B cell (primary cell): Measurements from ENCODE around the gene PVALEF. TPM values are rescaled to one million over a fixed set of nuclear protein-coding genes. Genes with fewer than 3 reads are reported as not detected.

Experiments used
- ATAC-seq: fragments of 200-7000 bp; cut with Tn5 transposase; one replicate; pipeline ENCODE4 v1.10.0; 2021; ENCODE audit warnings: low read depth, mild to moderate bottlenecking, moderate number of reproducible peaks, moderate library complexity
- CTCF ChIA-PET: fragments of 350-600 bp; sonication (Branson Sonifier 250); formaldehyde crosslinking; loops from one replicate; lab custom pipeline; 2021; ENCODE audit warnings: antibody characterized with exemption, inconsistent platforms; lab: Charles Lee
- POLR2A ChIA-PET: fragments of 350-600 bp; sonication (Branson Sonifier 250); formaldehyde crosslinking; loops from one replicate; lab custom pipeline; 2021; ENCODE audit warnings: antibody characterized with exemption; lab: Charles Lee
- DNase-seq: peaks from one replicate; pipeline ENCODE4 v3.0.0; 2013
- H2AFZ ChIP-seq: 2 replicates; pipeline ENCODE4 v1.6.1; 2012; ENCODE audit warnings: mild to moderate bottlenecking, low read depth, low read length; ENCODE audit not compliant: insufficient read depth, poor library complexity, severe bottlenecking
- H3K27ac ChIP-seq, 2 donors: 1 replicate in 1 of 2; 2 replicates in 1 of 2; pipeline ENCODE4 v1.5.1; 2012 to 2013; ENCODE audit warnings: low read length in 2 of 2, mild to moderate bottlenecking in 2 of 2, moderate library complexity in 1 of 2
- H3K27me3 ChIP-seq, 4 experiments: fragments of 200-600 bp in 1 of 4; sonication (generic) in 1 of 4; replicated peaks in 1 of 4; 1 replicate in 2 of 4; 2 replicates in 2 of 4; pipeline versions ENCODE4 v1.6.1 to v1.7.0; 2013 to 2016; ENCODE audit warnings: low read length in 3 of 4, mild to moderate bottlenecking in 2 of 4, mixed read lengths in 1 of 4, moderate library complexity in 1 of 4; ENCODE audit not compliant: insufficient read depth in 4 of 4, control insufficient read depth in 3 of 4; ENCODE audit errors: control extremely low read depth in 1 of 4
- H3K36me3 ChIP-seq, 2 experiments: replicated peaks in 1 of 2; 1 replicate in 1 of 2; 2 replicates in 1 of 2; pipeline versions ENCODE4 v1.6.1 to v1.7.1; 2013; ENCODE audit warnings: low read length in 1 of 2; ENCODE audit not compliant: insufficient read depth in 2 of 2, control insufficient read depth in 1 of 2; ENCODE audit errors: control extremely low read depth in 1 of 2, extremely low read depth in 1 of 2
- H3K4me1 ChIP-seq, 2 donors: fragments of 200-600 bp in 1 of 2; sonication (generic) in 1 of 2; 1 replicate in 1 of 2; 2 replicates in 1 of 2; pipeline versions ENCODE4 v1.5.1 to v1.6.1; 2013 to 2017; ENCODE audit warnings: low read length in 2 of 2; ENCODE audit not compliant: control insufficient read depth in 2 of 2, insufficient read depth in 2 of 2
- H3K4me2 ChIP-seq: replicated peaks from 2 replicates; pipeline ENCODE3; 2012; ENCODE audit warnings: mild to moderate bottlenecking, low read depth, low read length; ENCODE audit not compliant: poor library complexity, severe bottlenecking
- H3K4me3 ChIP-seq, 5 experiments: fragments of 200-600 bp in 1 of 5; sonication (generic) in 1 of 5; 1 replicate in 3 of 5; 2 replicates in 2 of 5; pipeline versions ENCODE4 v1.5.1 to v1.7.0; 2011 to 2016; ENCODE audit warnings: low read length in 4 of 5, mild to moderate bottlenecking in 4 of 5, low read depth in 2 of 5, control low read depth in 1 of 5, moderate library complexity in 1 of 5; ENCODE audit not compliant: insufficient read depth in 1 of 5; ENCODE audit errors: control extremely low read depth in 1 of 5, extremely low read depth in 1 of 5
- H3K79me2 ChIP-seq: fragments of 200-600 bp; sonication (generic); one replicate; pipeline ENCODE4 v1.6.0; 2016; ENCODE audit warnings: low read length; ENCODE audit not compliant: control insufficient read depth, insufficient read depth
- H3K9ac ChIP-seq: fragments of 200-600 bp; sonication (generic); 2 replicates; pipeline ENCODE4 v1.6.1; 2017; ENCODE audit warnings: mild to moderate bottlenecking, low read length, moderate library complexity
- H3K9me3 ChIP-seq, 3 donors: one replicate each; pipeline versions ENCODE4 v1.6.1 to v1.7.1; 2013; ENCODE audit warnings: low read length in 2 of 3; ENCODE audit not compliant: control insufficient read depth in 2 of 3, insufficient read depth in 1 of 3; ENCODE audit errors: control extremely low read depth in 1 of 3
- H4K20me1 ChIP-seq: 2 replicates; pipeline ENCODE4 v1.6.0; 2012; ENCODE audit warnings: mild to moderate bottlenecking, low read length; ENCODE audit not compliant: insufficient read depth, control insufficient read depth, poor library complexity, severe bottlenecking
- H3K27ac Mint-ChIP-seq: one replicate; pipeline ENCODE4 v1.8.0; 2021; ENCODE audit warnings: mixed read lengths
- H3K27me3 Mint-ChIP-seq: one replicate; pipeline ENCODE4 v1.8.0; 2021; ENCODE audit warnings: mixed read lengths
- H3K4me1 Mint-ChIP-seq: one replicate; pipeline ENCODE4 v1.8.0; 2021; ENCODE audit warnings: mixed read lengths
- H3K4me3 Mint-ChIP-seq: one replicate; pipeline ENCODE4 v1.8.0; 2021; ENCODE audit warnings: mixed read lengths
- H3K9me3 Mint-ChIP-seq: one replicate; pipeline ENCODE4 v1.8.0; 2022; ENCODE audit warnings: mixed read lengths; ENCODE audit not compliant: insufficient read depth
- CTCF ChIP-seq: fragments of 200-600 bp; IDR thresholded peaks from one replicate; pipeline ENCODE4 v1.8.0; 2022; ENCODE audit warnings: antibody characterized with exemption, mild to moderate bottlenecking
- EZH2 ChIP-seq: IDR thresholded peaks from 2 replicates; pipeline ENCODE4 v1.6.1; 2012; ENCODE audit warnings: borderline replicate concordance, low read depth, mild to moderate bottlenecking, moderate library complexity, low read length; ENCODE audit not compliant: insufficient read depth, poor library complexity, severe bottlenecking
- WGBS: methylation state at CpG from one replicate; pipeline ENCODE4 v1.1.5; 2013; ENCODE audit warnings: missing lambda C conversion rate; ENCODE audit not compliant: insufficient coverage; 5-methylcytosine and 5-hydroxymethylcytosine counted together
- intact Hi-C: fragments of 100-400 bp; cut with micrococcal nuclease; formaldehyde crosslinking; loops from one replicate; pipeline ENCODE4 v1.10.0; 2022
- polyA plus RNA-seq: library from polyadenylated mRNA; depleted of rRNA; stranded (reverse); fragments of >200 nt; gene quantifications from 2 replicates; pipeline ENCODE4 v1.2.3, GENCODE V29; 2012
- total RNA-seq, 2 donors: library from RNA; stranded (reverse); fragments of 120-200 nt in 1 of 2; gene quantifications; 1 replicate in 1 of 2; 2 replicates in 1 of 2; pipeline versions ENCODE4 v1.2.3 to v1.2.4, GENCODE V29; 2013 to 2022

Gene PVALEF
- total and polyA plus RNA-seq, 2 donors (not counting 1 experiment from before 2014, with no cell fraction given) = not detected

- H2AFZ ChIP-seq = no peak overlapping the region
- H3K27ac ChIP-seq = no peak overlapping the region
- peaks cover 3% of the 10 kb centered on the region in 2 donors for H3K4me1 ChIP-seq
- peaks cover 22% of the 10 kb centered on the region for H3K79me2 ChIP-seq
- H3K9me3 ChIP-seq = no peaks in the 10 kb centered on the region
- ATAC-seq (no peak), DNase-seq (no peak)
- Mint-ChIP-seq H3K27ac (no peak overlapping the region), H3K27me3 (no peaks in the 10 kb centered on the region), H3K4me1 (peaks cover 4% of the 10 kb centered on the region), H3K9me3 (no peaks in the 10 kb centered on the region), H3K4me3 (no peak overlapping the region)
- H4K20me1 ChIP-seq = no peaks in the 10 kb centered on the region
- peaks cover 0 to 10% of the 10 kb centered on the region in 2 experiments for H3K36me3 ChIP-seq
- H3K4me2 ChIP-seq = no peak overlapping the region
- POLR2A ChIA-PET = no interaction called here
- no peak overlapping the region for H3K4me3 ChIP-seq
- 98% methylated on average over 11 of the region's 12 CpGs for WGBS
- no peak overlapping the region for H3K9ac ChIP-seq
- intact Hi-C loops = no loop called here
- CTCF ChIA-PET = no interaction called here
- TF ChIP-seq EZH2 (no peak), CTCF (no peak)
- H3K27me3 ChIP-seq = no peaks in the 10 kb centered on the region
These were observed 41.4 kb downstream of the PVALEF start for GRCh38 chr17:81206657-81207056.

- H3K36me3 ChIP-seq = peaks cover 0 to 10% of the 10 kb centered on the region in 2 experiments
- ChIA-PET POLR2A (no interaction called here), CTCF (no interaction called here)
These were observed 42.6 kb downstream of the PVALEF start for GRCh38 chr17:81207610-81208581.

More at GRCh38 chr17:81207610-81208581, 42.6 kb downstream of the PVALEF start:
- H3K79me2 ChIP-seq = peaks cover 22% of the 10 kb centered on the region
- no peaks in the 10 kb centered on the region for H3K9me3 Mint-ChIP-seq
- TF ChIP-seq EZH2 = no peak
- no peak for TF ChIP-seq CTCF
- peaks cover 3% of the 10 kb centered on the region in 2 donors for H3K4me1 ChIP-seq
- no peak overlapping the region for H3K9ac ChIP-seq
- no peak overlapping the region for H2AFZ ChIP-seq
- no peak overlapping the region for H3K4me3 ChIP-seq
- DNase-seq (peak; percentile 46), ATAC-seq (peak; percentile 51)
- H4K20me1 ChIP-seq = no peaks in the 10 kb centered on the region
- no peaks in the 10 kb centered on the region for H3K9me3 ChIP-seq
- peaks cover 9% of the 10 kb centered on the region for H3K4me1 Mint-ChIP-seq
- H3K27me3 Mint-ChIP-seq = no peaks in the 10 kb centered on the region
- H3K27ac ChIP-seq = no peak overlapping the region
- H3K27ac Mint-ChIP-seq = peak overlapping the region; percentile 75
- no peak overlapping the region for H3K4me2 ChIP-seq
- no peaks in the 10 kb centered on the region for H3K27me3 ChIP-seq
- WGBS = 70% methylated on average over 19 of the region's 21 CpGs
- intact Hi-C loops = no loop called here
- H3K4me3 Mint-ChIP-seq = no peak overlapping the region
